ENCODE results near the gene TOM1. TPM values are rescaled to one million over a fixed set of nuclear protein-coding genes. Genes with fewer than 3 reads are reported as not detected.
A peak's percentile ranks its signal among the peaks of the same experiment; 100 is the strongest.
"Not testable (repeated sequence)": the region's sequence is repeated elsewhere in the genome, so short reads cannot be mapped to it uniquely, and the experiment has no call there.

Gene TOM1
- polyA plus RNA-seq, 3 donors: 35.2 to 45.0 (median 40.3) TPM

DNA sequence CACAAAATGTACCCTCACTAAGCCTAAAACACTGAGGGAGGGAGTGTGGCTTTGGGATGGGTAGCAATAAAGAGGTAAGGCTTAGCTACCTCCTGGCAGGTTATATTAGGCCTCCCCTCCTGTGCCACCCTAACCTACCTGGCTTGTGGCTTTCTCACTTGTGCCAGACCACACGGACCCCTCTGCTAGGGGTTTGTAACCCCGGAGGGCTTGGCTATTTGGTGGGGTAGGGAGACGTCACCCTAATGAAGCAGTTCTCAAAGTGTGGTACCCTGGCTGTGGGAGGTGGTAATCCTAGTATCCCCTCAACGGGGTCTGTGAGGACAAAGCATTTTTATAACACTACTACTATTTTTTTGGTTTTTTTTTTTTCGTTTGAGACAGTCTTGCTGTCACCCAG lies 91.2 kb downstream of the TOM1 start:
- DNase-seq (ENCODE audit: low read depth in 3 of 3, low spot score in 2 of 3): no peak

DNA sequence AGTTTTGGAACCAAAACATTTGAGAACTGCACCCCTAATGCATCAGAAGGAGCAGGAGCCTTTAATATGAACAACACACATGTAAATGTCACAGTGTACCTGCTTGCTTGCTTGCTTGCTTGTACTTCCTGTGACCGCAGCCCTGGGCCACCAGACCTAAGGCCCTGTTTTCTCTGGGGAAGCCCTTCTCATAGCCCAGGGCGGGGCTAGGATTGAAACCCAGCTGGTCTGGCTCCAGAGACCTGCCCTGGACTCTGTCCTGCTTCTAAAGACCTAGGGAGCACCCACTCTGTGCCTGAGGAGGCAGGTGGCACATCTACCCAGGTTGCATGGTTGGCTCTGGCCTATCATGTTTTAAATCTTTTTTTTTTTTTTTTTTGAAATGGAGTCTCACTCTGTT lies 92.7 kb downstream of the TOM1 start:
- no peak for DNase-seq (ENCODE audit: low read depth in 3 of 3, low spot score in 2 of 3)

DNA sequence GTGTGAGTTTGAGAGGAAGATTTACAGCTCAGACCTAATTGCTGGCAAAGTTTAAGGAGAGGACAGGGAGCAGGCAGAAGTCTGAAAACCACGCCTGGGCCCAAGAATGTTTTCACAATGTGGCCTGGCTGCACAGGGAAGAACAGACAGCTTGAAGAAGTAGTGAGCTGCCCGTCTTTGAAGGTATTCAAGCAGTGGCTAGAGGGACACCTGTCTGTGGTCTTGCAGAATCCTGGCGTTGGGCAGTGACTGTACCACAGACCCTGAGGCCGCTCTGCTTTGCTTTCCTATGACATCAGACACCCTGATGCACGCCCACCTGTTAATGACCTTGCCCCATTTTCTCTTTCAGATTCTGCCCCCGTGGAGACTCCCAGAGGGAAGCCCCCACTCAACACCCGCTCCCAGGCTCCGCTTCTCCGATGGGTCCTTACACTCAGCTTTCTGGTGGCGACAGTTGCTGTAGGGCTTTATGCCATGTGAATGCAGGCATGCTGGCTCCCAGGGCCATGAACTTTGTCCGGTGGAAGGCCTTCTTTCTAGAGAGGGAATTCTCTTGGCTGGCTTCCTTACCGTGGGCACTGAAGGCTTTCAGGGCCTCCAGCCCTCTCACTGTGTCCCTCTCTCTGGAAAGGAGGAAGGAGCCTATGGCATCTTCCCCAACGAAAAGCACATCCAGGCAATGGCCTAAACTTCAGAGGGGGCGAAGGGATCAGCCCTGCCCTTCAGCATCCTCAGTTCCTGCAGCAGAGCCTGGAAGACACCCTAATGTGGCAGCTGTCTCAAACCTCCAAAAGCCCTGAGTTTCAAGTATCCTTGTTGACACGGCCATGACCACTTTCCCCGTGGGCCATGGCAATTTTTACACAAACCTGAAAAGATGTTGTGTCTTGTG lies 93.7 kb downstream of the TOM1 start:
- no peak for DNase-seq (ENCODE audit: low read depth in 3 of 3, low spot score in 2 of 3)

DNA sequence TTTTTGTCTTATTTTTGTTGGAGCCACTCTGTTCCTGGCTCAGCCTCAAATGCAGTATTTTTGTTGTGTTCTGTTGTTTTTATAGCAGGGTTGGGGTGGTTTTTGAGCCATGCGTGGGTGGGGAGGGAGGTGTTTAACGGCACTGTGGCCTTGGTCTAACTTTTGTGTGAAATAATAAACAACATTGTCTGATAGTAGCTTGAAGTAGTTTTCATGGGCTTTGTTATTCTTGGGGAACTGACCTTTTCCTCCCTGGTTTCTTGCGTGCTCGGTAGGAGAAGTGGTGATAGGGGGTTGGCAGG lies 94.3 kb downstream of the TOM1 start:
- DNase-seq (ENCODE audit: low read depth in 3 of 3, low spot score in 2 of 3): no peak

DNA sequence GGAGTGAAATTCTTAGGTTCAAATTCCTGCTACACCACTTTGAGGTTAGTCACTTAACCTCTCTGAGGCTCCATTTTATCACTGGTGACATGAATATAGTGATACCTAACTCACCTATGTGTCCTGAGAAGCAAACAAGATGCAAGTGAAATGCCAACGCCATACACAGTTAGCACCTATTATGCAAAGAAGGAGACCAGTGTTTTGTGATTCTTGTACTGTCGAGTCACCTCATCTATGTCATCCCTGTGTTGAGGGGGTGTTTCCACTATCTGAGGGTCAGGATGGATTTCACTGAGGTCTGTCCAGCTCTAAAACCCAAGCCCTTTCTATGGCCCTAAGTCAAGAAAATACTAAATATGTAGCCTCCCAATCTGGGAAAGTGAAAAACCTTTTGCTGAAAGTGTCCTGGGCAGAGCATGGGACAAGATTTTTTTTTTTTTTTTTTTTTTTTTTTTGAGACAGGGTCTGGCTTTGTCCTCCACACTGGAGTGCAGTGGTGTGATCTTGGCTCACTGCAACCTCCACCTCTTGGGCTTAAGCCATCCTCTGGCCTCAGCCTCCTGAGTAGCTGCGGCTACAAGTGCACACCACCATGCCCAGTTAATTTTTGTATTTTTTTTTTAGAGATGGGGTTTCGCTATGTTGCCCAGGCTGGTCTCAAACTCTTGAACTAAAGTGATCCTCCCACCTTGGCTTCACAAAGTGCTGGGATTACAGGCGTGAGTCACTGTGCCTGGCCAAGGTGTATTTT lies 95.3 kb downstream of the TOM1 start:
- no peak for DNase-seq (ENCODE audit: low read depth in 3 of 3, low spot score in 2 of 3)

DNA sequence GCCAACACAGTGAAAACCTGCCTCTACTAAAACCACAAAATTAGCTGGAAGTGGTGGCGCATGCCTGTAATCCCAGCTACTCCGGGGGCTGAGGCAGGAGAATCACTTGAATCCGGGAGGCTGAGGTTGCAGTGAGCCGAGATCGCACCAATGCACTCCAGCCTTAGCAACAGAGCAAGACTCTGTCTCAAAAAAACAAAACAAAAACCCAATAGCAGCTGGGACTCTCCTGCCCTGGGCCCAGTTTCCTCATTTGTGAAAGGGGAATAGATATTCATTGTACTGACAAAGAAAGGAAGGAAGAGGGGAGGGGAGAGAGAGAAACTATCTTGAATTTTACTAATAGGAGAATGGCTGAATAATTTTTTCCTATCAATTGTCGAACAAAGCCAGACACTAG lies 96.9 kb downstream of the TOM1 start:
- not testable (repeated sequence) for DNase-seq (ENCODE audit: low read depth in 3 of 3, low spot score in 2 of 3)

DNA sequence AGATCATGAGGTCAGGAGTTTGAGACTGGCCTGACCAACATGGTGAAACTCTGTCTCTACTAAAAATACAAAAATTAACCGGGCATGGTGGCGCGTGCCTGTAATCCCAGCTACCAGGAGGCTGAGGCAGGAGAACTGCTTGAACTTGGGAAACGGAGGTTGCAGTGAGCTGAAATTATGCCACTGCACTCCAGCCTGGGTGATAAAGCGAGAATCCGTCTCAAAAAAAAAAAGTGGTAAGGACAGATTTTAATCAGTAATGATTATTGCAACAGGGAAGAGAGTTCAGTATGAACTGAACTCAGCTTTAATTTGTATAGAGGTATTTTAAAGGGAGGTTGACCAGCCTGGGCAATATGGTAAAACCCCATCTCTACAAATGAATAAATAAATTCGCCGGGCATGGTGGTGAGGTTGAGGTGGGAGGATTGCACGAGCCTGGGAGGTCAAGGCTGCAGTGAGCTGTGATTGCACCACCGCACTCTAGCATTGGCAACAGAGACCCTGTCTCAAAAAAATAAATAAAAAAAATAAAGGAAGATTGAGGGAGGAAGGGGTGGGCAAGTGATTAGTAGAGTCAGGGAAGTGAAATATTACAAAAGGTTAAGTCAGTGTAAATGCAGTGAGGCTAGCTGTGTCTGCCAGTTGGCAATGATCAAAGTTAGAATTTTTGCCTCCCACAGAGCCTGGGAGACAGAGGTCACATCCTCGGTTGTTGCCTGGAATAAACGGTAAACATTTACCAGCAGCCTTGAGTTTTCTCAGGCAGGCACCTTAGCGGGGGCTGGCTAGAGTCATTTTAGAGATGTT lies 97.6 kb downstream of the TOM1 start:
- DNase-seq (ENCODE audit: low read depth in 3 of 3, low spot score in 2 of 3): peak in 1 of 3 donors; percentile 63

Other genes with a start within 250 kb of the TOM1 start
- under 1 TPM; 0.18 to 0.33 (median 0.31) TPM for gene ISX, start 233.7 kb upstream of the TOM1 start, polyA plus RNA-seq (ENCODE audit: insufficient read length in 3 of 3)
- gene HMGXB4, start 42.4 kb upstream of the TOM1 start, polyA plus RNA-seq (ENCODE audit: insufficient read length in 3 of 3): 10 to 100 TPM; 26.8 to 29.8 (median 28.8) TPM
- 10 to 100 TPM; 34.4 to 43.7 (median 38.1) TPM for gene HMOX1, start 81.2 kb downstream of the TOM1 start, polyA plus RNA-seq (ENCODE audit: insufficient read length in 3 of 3)
- gene MCM5, start 100.2 kb downstream of the TOM1 start, polyA plus RNA-seq (ENCODE audit: insufficient read length in 3 of 3): 10 to 100 TPM; 63.6 to 69.0 (median 64.1) TPM
- 1 to 10 TPM; 1.6 to 1.8 (median 1.8) TPM for gene RASD2, start 240.9 kb downstream of the TOM1 start, polyA plus RNA-seq (ENCODE audit: insufficient read length in 3 of 3)